HT-29 (cell line): ENCODE results near the gene CCNG2. TPM values are rescaled to one million over a fixed set of nuclear protein-coding genes. Genes with fewer than 3 reads are reported as not detected.

Experiments used
- DNase-seq: peaks from one replicate; pipeline ENCODE4 v3.0.0-alpha.2; 2015; ENCODE audit warnings: low spot score
- total RNA-seq: library from RNA; depleted of rRNA; stranded (reverse); fragments of >200 nt; shearing (Covaris generic); gene quantifications from 2 replicates; pipeline ENCODE4 v1.2.3, GENCODE V29; 2014

CCNG2 gene
- total RNA-seq, 1 experiment from 2014 or later = 6.0 TPM

- no peak for DNase-seq
Observed at GRCh38 chr4:77175201-77175611, 18.2 kb downstream of the CCNG2 start.

GRCh38 chr4:77176640-77177039 lies 19.6 kb downstream of the CCNG2 start:
- no peak for DNase-seq

GRCh38 chr4:77177199-77177598 lies 20.2 kb downstream of the CCNG2 start:
- no peak for DNase-seq

GRCh38 chr4:77178560-77178959 lies 21.6 kb downstream of the CCNG2 start:
- no peak for DNase-seq

- DNase-seq = no peak
Observed at GRCh38 chr4:77179519-77179918, 22.5 kb downstream of the CCNG2 start.

- no peak for DNase-seq
Observed at GRCh38 chr4:77181720-77182119, 24.7 kb downstream of the CCNG2 start.

- DNase-seq = no peak
Observed at GRCh38 chr4:77183777-77184420, 26.9 kb downstream of the CCNG2 start.

- no peak for DNase-seq
Observed at GRCh38 chr4:77184974-77185373, 28.0 kb downstream of the CCNG2 start.

- DNase-seq = no peak
Observed at GRCh38 chr4:77185686-77186085, 28.7 kb downstream of the CCNG2 start.

- no peak for DNase-seq
Observed at GRCh38 chr4:77187322-77187721, 30.3 kb downstream of the CCNG2 start.

GRCh38 chr4:77188498-77189220 lies 31.7 kb downstream of the CCNG2 start:
- no peak for DNase-seq

GRCh38 chr4:77189412-77189811 lies 32.4 kb downstream of the CCNG2 start:
- DNase-seq = no peak

- peak; percentile 35 for DNase-seq
Observed at GRCh38 chr4:77190053-77190452, 33.0 kb downstream of the CCNG2 start.

- DNase-seq = no peak
Observed at GRCh38 chr4:77193046-77193445, 36.0 kb downstream of the CCNG2 start.

- no peak for DNase-seq
Observed at GRCh38 chr4:77193511-77194102, 36.6 kb downstream of the CCNG2 start.

- DNase-seq = no peak
Observed at GRCh38 chr4:77194366-77194765, 37.4 kb downstream of the CCNG2 start.

- no peak for DNase-seq
Observed at GRCh38 chr4:77194989-77195388, 38.0 kb downstream of the CCNG2 start.

GRCh38 chr4:77196866-77197265 lies 39.9 kb downstream of the CCNG2 start:
- no peak for DNase-seq

GRCh38 chr4:77197361-77197760 lies 40.4 kb downstream of the CCNG2 start:
- no peak for DNase-seq

GRCh38 chr4:77197831-77198230 lies 40.8 kb downstream of the CCNG2 start:
- no peak for DNase-seq

GRCh38 chr4:77199276-77199675 lies 42.3 kb downstream of the CCNG2 start:
- no peak for DNase-seq

- DNase-seq = no peak
Observed at GRCh38 chr4:77199701-77200100, 42.7 kb downstream of the CCNG2 start.

- no peak for DNase-seq
Observed at GRCh38 chr4:77201343-77201742, 44.3 kb downstream of the CCNG2 start.
